Measurements from ENCODE around the gene AGXT.

AGXT gene

GRCh38 chr2:240886678-240887609, 18.3 kb downstream of the AGXT start:
- TF ChIP-seq LEF1 (IDR thresholded peaks at IDR 0.05; ENCODE audit: borderline replicate concordance) (no peak), SUZ12 (IDR thresholded peaks at IDR 0.05) (no peak), FOXA1 (IDR thresholded peaks at IDR 0.05) (no peak), TARDBP (IDR thresholded peaks at IDR 0.05) (no peak)
- DNase-seq (ENCODE audit: extremely low spot score) = no peak
- ChIA-PET POLR2A (no interaction called here), CTCF (no interaction called here)

DNA sequence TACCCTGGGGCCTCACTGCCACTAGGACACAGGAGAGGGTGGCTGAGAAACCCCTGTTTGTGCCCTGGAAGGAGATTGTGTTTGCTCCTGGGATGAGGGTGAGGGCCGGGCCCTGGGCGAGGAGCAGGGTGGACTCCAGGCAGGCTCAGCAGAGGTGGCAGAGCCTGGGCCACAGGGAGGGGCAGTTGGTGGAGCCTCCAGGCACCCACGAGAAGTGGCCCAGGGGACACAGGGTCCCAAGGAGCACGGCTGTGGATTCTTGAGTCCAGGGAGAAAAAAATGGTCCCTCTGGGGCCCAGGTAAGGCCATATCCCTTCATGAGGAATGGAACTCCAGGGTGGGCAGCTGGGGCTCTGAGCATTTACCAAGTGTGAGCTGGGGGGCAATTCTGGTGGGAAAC, 19.0 kb downstream of the AGXT start:
- no peak for TF ChIP-seq SP1 (IDR thresholded peaks at IDR 0.05)
- no peak for TF ChIP-seq L3MBTL2 (conservative IDR thresholded peaks at IDR 0.05)
- TF ChIP-seq TARDBP (IDR thresholded peaks at IDR 0.05) = no peak
- no peak for TF ChIP-seq CTBP1 (IDR thresholded peaks at IDR 0.05; ENCODE audit: borderline replicate concordance)
- TF ChIP-seq ARNT (IDR thresholded peaks at IDR 0.05) = no peak
- TF ChIP-seq NFRKB (IDR thresholded peaks at IDR 0.05) = no peak
- TF ChIP-seq ELF4 (IDR thresholded peaks at IDR 0.05) = no peak
- no peak for TF ChIP-seq SUZ12 (IDR thresholded peaks at IDR 0.05)
- no peak for TF ChIP-seq FOXK2 (IDR thresholded peaks at IDR 0.05)
- no peak for TF ChIP-seq LEF1 (IDR thresholded peaks at IDR 0.05; ENCODE audit: borderline replicate concordance)
- no peak for TF ChIP-seq BHLHE40 (IDR thresholded peaks at IDR 0.05; ENCODE audit: borderline replicate concordance)
- TF ChIP-seq, protein P1, sequence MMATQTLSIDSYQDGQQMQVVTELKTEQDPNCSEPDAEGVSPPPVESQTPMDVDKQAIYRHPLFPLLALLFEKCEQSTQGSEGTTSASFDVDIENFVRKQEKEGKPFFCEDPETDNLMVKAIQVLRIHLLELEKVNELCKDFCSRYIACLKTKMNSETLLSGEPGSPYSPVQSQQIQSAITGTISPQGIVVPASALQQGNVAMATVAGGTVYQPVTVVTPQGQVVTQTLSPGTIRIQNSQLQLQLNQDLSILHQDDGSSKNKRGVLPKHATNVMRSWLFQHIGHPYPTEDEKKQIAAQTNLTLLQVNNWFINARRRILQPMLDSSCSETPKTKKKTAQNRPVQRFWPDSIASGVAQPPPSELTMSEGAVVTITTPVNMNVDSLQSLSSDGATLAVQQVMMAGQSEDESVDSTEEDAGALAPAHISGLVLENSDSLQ (IDR thresholded peaks at IDR 0.05) = no peak
- TF ChIP-seq FOXA1 (IDR thresholded peaks at IDR 0.05) = no peak
- no peak for TF ChIP-seq ZNF384 (IDR thresholded peaks at IDR 0.05)
- no peak for TF ChIP-seq FOXM1 (IDR thresholded peaks at IDR 0.05; ENCODE audit: borderline replicate concordance)
- no peak for TF ChIP-seq HDGF (IDR thresholded peaks at IDR 0.05; ENCODE audit: borderline replicate concordance)
- ChIA-PET POLR2A (no interaction called here), CTCF (no interaction called here)
- DNase-seq (ENCODE audit: extremely low spot score) = no peak

DNA sequence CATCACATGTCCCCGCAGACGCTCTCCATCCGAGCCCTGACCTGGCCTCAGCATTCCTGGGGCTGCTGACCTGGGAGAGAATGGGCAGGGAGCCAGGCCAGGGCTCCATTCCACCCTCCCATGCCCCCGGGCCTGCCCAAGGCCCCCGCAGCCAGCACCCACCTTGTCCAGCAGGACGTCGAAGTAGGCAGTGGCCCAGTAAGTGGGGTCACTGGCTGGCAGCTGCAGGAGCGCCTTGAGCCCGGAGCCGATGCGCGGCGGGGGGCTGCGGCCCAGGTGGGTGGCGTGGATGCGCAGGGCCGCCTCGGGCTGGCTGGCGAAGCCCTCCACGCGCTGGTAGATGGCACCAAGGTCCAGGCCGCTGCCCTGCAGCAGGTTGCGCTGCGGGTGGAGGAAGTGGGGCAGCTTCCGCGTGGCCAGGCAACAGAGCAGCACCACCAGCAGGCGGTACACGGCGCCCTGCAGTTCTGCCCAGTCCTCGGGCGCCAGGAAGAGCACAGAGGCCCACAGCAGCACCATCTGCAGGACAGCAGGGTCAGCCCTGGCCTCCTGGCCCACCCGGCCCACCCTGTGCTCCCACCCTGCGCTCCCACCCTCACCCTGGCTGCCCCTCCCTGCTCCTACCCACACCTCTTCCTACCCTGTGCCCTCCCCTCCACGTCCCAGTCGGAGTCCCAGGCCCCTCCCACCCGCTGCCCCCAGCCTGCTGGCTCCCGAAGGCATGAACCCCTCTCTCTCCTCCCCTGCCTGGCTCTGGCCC, 19.7 kb downstream of the AGXT start:
- ChIA-PET CTCF (no interaction called here), POLR2A (no interaction called here)
- DNase-seq (ENCODE audit: extremely low spot score) = no peak
- TF ChIP-seq NFRKB (IDR thresholded peaks at IDR 0.05) (no peak), L3MBTL2 (conservative IDR thresholded peaks at IDR 0.05) (no peak), LEF1 (IDR thresholded peaks at IDR 0.05; ENCODE audit: borderline replicate concordance) (no peak), SP1 (IDR thresholded peaks at IDR 0.05) (no peak), FOXK2 (IDR thresholded peaks at IDR 0.05) (no peak), ZNF384 (IDR thresholded peaks at IDR 0.05) (no peak), SUZ12 (IDR thresholded peaks at IDR 0.05) (no peak), FOXA1 (IDR thresholded peaks at IDR 0.05) (no peak), HDGF (IDR thresholded peaks at IDR 0.05; ENCODE audit: borderline replicate concordance) (no peak), ARNT (IDR thresholded peaks at IDR 0.05) (no peak), TARDBP (IDR thresholded peaks at IDR 0.05) (no peak), BHLHE40 (IDR thresholded peaks at IDR 0.05; ENCODE audit: borderline replicate concordance) (no peak), CTBP1 (IDR thresholded peaks at IDR 0.05; ENCODE audit: borderline replicate concordance) (no peak), ELF4 (IDR thresholded peaks at IDR 0.05) (no peak), FOXM1 (IDR thresholded peaks at IDR 0.05; ENCODE audit: borderline replicate concordance) (no peak)
- TF ChIP-seq, protein P1 (IDR thresholded peaks at IDR 0.05) = no peak

DNA sequence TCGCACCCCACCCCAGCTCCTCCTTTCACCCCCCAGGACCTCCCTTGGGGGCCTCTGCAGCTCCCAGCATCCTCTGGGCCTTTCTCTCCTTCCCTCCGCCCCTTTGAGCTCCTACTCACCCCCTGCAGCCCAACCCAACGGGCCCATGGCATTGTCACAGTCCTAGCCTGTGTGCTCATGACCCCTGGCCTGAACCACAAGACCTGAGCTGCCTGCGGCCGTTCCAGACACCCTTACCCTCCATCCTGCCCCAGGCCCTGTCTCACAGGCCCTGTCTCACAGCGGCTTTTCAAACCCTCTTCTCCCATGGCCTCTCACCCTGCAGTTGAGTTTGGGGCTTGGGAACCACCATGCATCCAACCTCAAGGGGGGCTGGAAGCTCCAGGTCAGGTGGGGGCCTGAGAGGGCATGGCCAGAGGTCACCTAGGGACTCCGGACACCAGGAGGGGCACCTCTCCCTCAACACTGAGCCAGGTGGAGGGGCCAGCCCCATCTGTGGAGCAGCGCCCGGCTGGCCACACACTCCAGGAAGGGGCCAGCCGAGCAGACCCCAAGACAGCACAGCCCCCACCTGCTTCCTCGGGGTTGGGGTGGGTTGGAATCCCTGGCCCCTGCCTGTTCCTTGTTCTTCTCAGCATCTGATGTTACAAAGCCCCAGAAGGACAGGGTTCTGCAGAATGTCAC, 20.4 kb downstream of the AGXT start:
- POLR2A ChIA-PET = no interaction called here
- CTCF ChIA-PET = no interaction called here
- no peak for TF ChIP-seq FOXA1 (IDR thresholded peaks at IDR 0.05)
- no peak for TF ChIP-seq ZNF384 (IDR thresholded peaks at IDR 0.05)
- no peak for TF ChIP-seq BHLHE40 (IDR thresholded peaks at IDR 0.05; ENCODE audit: borderline replicate concordance)
- TF ChIP-seq ELF4 (IDR thresholded peaks at IDR 0.05) = no peak
- no peak for TF ChIP-seq FOXK2 (IDR thresholded peaks at IDR 0.05)
- no peak for DNase-seq (ENCODE audit: extremely low spot score)

DNA sequence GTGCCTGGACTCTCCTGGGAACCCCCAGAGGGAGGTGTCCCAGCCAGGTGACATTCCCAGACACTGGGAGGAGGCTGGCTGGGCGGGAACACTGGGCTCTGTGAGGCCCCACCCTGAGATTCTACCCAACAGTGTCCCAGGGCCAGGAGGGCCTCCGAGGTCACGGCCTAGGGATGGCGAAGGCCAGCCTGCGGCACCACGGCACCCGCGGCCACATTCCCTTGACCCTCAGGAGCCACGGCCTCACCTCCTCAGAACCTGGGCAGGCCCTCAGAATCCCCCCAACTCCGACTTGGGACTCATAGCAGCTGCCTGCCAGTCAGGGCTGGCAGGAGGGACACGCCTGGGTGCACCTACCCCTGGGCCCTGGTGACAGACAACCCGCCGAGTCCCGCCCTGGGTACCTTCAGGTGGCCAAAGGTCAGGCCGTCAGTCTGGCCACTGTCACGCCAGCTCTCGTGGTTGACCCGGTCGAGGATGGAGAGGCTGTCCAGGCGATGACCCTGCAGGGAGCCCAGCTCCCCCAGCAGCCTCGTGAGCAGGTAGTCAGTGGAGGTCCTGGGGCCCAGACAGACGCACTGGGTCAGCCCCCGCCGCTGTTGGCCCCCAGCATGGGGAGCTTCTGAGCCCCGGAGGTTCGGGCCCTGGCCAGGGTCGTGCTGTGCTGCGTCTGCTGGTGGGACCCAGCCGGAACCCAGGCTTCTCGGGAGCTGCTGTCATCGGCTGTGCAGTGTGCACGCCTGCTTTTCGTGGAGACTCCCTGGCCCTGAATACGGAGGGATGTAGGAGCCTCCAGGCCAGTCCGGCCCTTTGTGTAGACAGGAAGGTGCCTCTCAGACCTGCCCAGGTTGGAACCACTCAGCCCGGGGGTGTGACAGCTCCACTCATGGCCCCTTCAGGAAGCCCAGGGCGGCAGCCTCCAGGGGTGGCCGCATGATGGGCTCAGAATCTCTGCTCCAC, 21.3 kb downstream of the AGXT start:
- ChIA-PET POLR2A (no interaction called here), CTCF (no interaction called here)
- no peak for DNase-seq (ENCODE audit: extremely low spot score)
- TF ChIP-seq ARNT (IDR thresholded peaks at IDR 0.05) = no peak
- TF ChIP-seq CTBP1 (IDR thresholded peaks at IDR 0.05; ENCODE audit: borderline replicate concordance) = no peak
- TF ChIP-seq FOXK2 (IDR thresholded peaks at IDR 0.05) = no peak
- TF ChIP-seq ELF4 (IDR thresholded peaks at IDR 0.05) = no peak

GRCh38 chr2:240890691-240891090, 22.1 kb downstream of the AGXT start:
- no peak for DNase-seq (ENCODE audit: extremely low spot score)
- CTCF ChIA-PET = no interaction called here
- POLR2A ChIA-PET = no interaction called here
- TF ChIP-seq HDGF (IDR thresholded peaks at IDR 0.05; ENCODE audit: borderline replicate concordance) = no peak
- no peak for TF ChIP-seq FOXK2 (IDR thresholded peaks at IDR 0.05)
- TF ChIP-seq SP1 (IDR thresholded peaks at IDR 0.05) = no peak
- TF ChIP-seq BHLHE40 (IDR thresholded peaks at IDR 0.05; ENCODE audit: borderline replicate concordance) = no peak
- no peak for TF ChIP-seq ZNF384 (IDR thresholded peaks at IDR 0.05)
- TF ChIP-seq L3MBTL2 (conservative IDR thresholded peaks at IDR 0.05) = no peak
- no peak for TF ChIP-seq ELF4 (IDR thresholded peaks at IDR 0.05)
- TF ChIP-seq CTBP1 (IDR thresholded peaks at IDR 0.05; ENCODE audit: borderline replicate concordance) = no peak
- no peak for TF ChIP-seq FOXA1 (IDR thresholded peaks at IDR 0.05)
- TF ChIP-seq LEF1 (IDR thresholded peaks at IDR 0.05; ENCODE audit: borderline replicate concordance) = no peak

All from HEK293T (cell line).